PC-3 (cell line): ENCODE data around the gene FUCA2. TPM values are rescaled to one million over a fixed set of nuclear protein-coding genes. Genes with fewer than 3 reads are reported as not detected.

ENCODE experiments used
- ATAC-seq: fragments of 200-7000 bp; cut with Tn5 transposase; 2 replicates; pipeline ENCODE4 v1.9.1; 2020; ENCODE audit warnings: mild to moderate bottlenecking, moderate library complexity
- BruUV-seq: library from RNA; stranded (reverse); fragments of 400-500 nt; replicated peaks from 2 replicates; lab custom pipeline; 2021; lab: Mats Ljungman, UMichigan
- CTCF ChIA-PET: fragments of 300-600 bp; sonication (Branson Sonifier 250); formaldehyde crosslinking; loops from one replicate; lab custom pipeline; 2022; ENCODE audit warnings: antibody characterized with exemption; lab: Charles Lee
- POLR2A ChIA-PET: fragments of 300-600 bp; sonication (Branson Sonifier 250); formaldehyde crosslinking; loops from one replicate; lab custom pipeline; 2022; ENCODE audit warnings: antibody characterized with exemption; ENCODE audit not compliant: unreplicated experiment; lab: Charles Lee
- DNase-seq: peaks from one replicate; pipeline ENCODE4 v3.0.0-alpha.2; 2015
- H2AFZ ChIP-seq: fragments of 300-600 bp; sonication (generic); 2 replicates; pipeline ENCODE4 v1.6.0; 2016; ENCODE audit warnings: antibody characterized with exemption, low read length
- H3F3A ChIP-seq: fragments of 300-600 bp; sonication (generic); one replicate; pipeline ENCODE4 v1.6.0; 2017; ENCODE audit warnings: antibody characterized with exemption, low read length, control low read depth, mild to moderate bottlenecking; ENCODE audit not compliant: unreplicated experiment
- H3K27ac ChIP-seq: fragments of 300-600 bp; sonication (generic); 2 replicates; pipeline ENCODE4 v1.5.1; 2016; ENCODE audit warnings: mild to moderate bottlenecking, low read length
- H3K27me3 ChIP-seq: fragments of 300-600 bp; sonication (generic); 2 replicates; pipeline ENCODE4 v1.6.1; 2016; ENCODE audit warnings: low read length, mixed read lengths
- H3K36me3 ChIP-seq: fragments of 300-600 bp; sonication (generic); 2 replicates; pipeline ENCODE4 v1.6.1; 2016; ENCODE audit warnings: low read depth, mixed run types, low read length, mixed read lengths
- H3K4me1 ChIP-seq: fragments of 300-600 bp; sonication (generic); 2 replicates; pipeline ENCODE4 v1.5.1; 2016; ENCODE audit warnings: low read length; ENCODE audit not compliant: insufficient read depth
- H3K4me2 ChIP-seq: fragments of 300-600 bp; sonication (generic); 2 replicates; pipeline ENCODE4 v1.6.0; 2016; ENCODE audit warnings: low read length
- H3K4me3 ChIP-seq: fragments of 300-600 bp; sonication (generic); 2 replicates; pipeline ENCODE4 v1.5.1; 2016; ENCODE audit warnings: mild to moderate bottlenecking, low read length, mixed read lengths
- H3K79me2 ChIP-seq: fragments of 300-600 bp; sonication (generic); 2 replicates; pipeline ENCODE4 v1.6.1; 2017; ENCODE audit warnings: low read length, mixed read lengths
- H3K9ac ChIP-seq: fragments of 300-600 bp; sonication (generic); 2 replicates; pipeline ENCODE4 v1.6.0; 2016; ENCODE audit warnings: mild to moderate bottlenecking, low read length
- H3K9me2 ChIP-seq: fragments of 300-600 bp; sonication (generic); replicated peaks from 2 replicates; pipeline ENCODE4 v1.6.1; 2016; ENCODE audit warnings: mixed run types, low read length, mixed read lengths
- H3K9me3 ChIP-seq: fragments of 300-600 bp; sonication (generic); 2 replicates; pipeline ENCODE4 v1.6.1; 2016; ENCODE audit warnings: low read length, mixed read lengths
- H4K20me1 ChIP-seq: fragments of 300-600 bp; sonication (generic); 2 replicates; pipeline ENCODE4 v1.6.1; 2016; ENCODE audit warnings: low read length, mixed read lengths
- EZH2 ChIP-seq: fragments of 300-600 bp; sonication (generic); IDR thresholded peaks from one replicate; pipeline ENCODE4 v1.6.1; 2017; ENCODE audit warnings: antibody characterized with exemption, mild to moderate bottlenecking, low read length; ENCODE audit not compliant: unreplicated experiment
- EZH2phosphoT487 ChIP-seq: fragments of 300-600 bp; sonication (generic); IDR thresholded peaks from 2 replicates; pipeline ENCODE4 v1.6.1; 2018; ENCODE audit warnings: mild to moderate bottlenecking, antibody characterized with exemption, low read length, borderline replicate concordance
- intact Hi-C: fragments of 100-400 bp; cut with micrococcal nuclease; formaldehyde crosslinking; loops from 2 replicates; pipeline ENCODE4 v1.9.0; 2023
- total RNA-seq: library from RNA; depleted of rRNA; stranded (reverse); fragments of >200 nt; gene quantifications from 2 replicates; pipeline ENCODE4 v1.2.3, GENCODE V29; 2014
- TF ChIP-seq, protein P1 (sequence below): fragments of 300-600 bp; sonication (generic); conservative IDR thresholded peaks from 2 replicates; pipeline ENCODE4 v1.5.1; 2017; ENCODE audit warnings: antibody characterized with exemption, low read depth, mild to moderate bottlenecking, low read length

The FUCA2 gene
- total RNA-seq, 1 experiment from 2014 or later = 52.8 TPM

- H3K9me2 ChIP-seq = no peaks in the 10 kb centered on the region
- intact Hi-C loops = no loop called here
- no peaks in the 10 kb centered on the region for H3F3A ChIP-seq
- H3K27ac ChIP-seq = no peak overlapping the region
- ATAC-seq = no peak
- H3K36me3 ChIP-seq = no peaks in the 10 kb centered on the region
- no peaks in the 10 kb centered on the region for H3K79me2 ChIP-seq
- ChIA-PET POLR2A (no interaction called here), CTCF (no interaction called here)
- no peaks in the 10 kb centered on the region for H4K20me1 ChIP-seq
- H3K4me3 ChIP-seq = no peak overlapping the region
- no TSS peak for BruUV-seq
- H2AFZ ChIP-seq = no peak overlapping the region
- no peak overlapping the region for H3K9ac ChIP-seq
- no peak for TF ChIP-seq EZH2phosphoT487
- TF ChIP-seq, protein P1, sequence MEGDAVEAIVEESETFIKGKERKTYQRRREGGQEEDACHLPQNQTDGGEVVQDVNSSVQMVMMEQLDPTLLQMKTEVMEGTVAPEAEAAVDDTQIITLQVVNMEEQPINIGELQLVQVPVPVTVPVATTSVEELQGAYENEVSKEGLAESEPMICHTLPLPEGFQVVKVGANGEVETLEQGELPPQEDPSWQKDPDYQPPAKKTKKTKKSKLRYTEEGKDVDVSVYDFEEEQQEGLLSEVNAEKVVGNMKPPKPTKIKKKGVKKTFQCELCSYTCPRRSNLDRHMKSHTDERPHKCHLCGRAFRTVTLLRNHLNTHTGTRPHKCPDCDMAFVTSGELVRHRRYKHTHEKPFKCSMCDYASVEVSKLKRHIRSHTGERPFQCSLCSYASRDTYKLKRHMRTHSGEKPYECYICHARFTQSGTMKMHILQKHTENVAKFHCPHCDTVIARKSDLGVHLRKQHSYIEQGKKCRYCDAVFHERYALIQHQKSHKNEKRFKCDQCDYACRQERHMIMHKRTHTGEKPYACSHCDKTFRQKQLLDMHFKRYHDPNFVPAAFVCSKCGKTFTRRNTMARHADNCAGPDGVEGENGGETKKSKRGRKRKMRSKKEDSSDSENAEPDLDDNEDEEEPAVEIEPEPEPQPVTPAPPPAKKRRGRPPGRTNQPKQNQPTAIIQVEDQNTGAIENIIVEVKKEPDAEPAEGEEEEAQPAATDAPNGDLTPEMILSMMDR = no peak
- no peak for TF ChIP-seq EZH2
- H3K9me3 ChIP-seq = no peaks in the 10 kb centered on the region
- H3K4me1 ChIP-seq = no peaks in the 10 kb centered on the region
- no peak for DNase-seq
- H3K27me3 ChIP-seq = no peaks in the 10 kb centered on the region
- no peak overlapping the region for H3K4me2 ChIP-seq
Observed at GRCh38 chr6:143559051-143559660, 47.6 kb upstream of the FUCA2 start.

DNA sequence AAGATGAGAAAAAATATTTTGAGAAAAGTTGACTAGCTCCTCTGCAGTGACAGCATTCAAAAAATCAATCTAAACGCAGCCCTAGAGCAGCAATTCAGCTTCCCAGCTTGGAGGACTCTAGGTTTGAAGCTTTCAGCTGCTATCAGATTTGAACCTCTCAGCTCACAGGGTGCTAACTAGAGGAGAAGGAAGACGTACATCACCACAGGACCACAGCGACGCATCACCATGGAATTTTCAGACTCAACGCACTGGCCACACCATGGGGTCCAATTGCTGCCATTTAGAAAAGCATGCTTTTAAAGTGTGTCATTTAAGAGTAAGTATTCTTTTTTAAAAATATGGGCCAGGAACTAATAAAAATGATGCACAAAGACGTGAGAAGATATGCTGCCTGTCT lies 45.0 kb upstream of the FUCA2 start:
- no peak overlapping the region for H3K4me2 ChIP-seq

GRCh38 chr6:143555582-143555981 lies 44.1 kb upstream of the FUCA2 start:
- BruUV-seq = no TSS peak
- no peaks in the 10 kb centered on the region for H3K79me2 ChIP-seq
- DNase-seq = no peak
- POLR2A ChIA-PET = interaction anchor here (0.7 kb wide), 1 partner anchor 24 kb away, joined by 4 read pairs; no protein-coding TSS in a partner anchor
- H3K4me2 ChIP-seq = no peak overlapping the region
- TF ChIP-seq EZH2 (no peak), EZH2phosphoT487 (no peak)
- ATAC-seq = no peak
- H3K27me3 ChIP-seq = no peaks in the 10 kb centered on the region
- H3K9me3 ChIP-seq = no peaks in the 10 kb centered on the region
- no peaks in the 10 kb centered on the region for H3K9me2 ChIP-seq
- H4K20me1 ChIP-seq = no peaks in the 10 kb centered on the region
- intact Hi-C loops = no loop called here
- no peaks in the 10 kb centered on the region for H3K4me1 ChIP-seq
- CTCF ChIA-PET = no interaction called here
- H2AFZ ChIP-seq = no peak overlapping the region
- H3F3A ChIP-seq = no peaks in the 10 kb centered on the region
- H3K36me3 ChIP-seq = no peaks in the 10 kb centered on the region
- no peak overlapping the region for H3K4me3 ChIP-seq
- H3K27ac ChIP-seq = no peak overlapping the region
- H3K9ac ChIP-seq = no peak overlapping the region

More for the DNA sequence above, 45.0 kb upstream of the FUCA2 start:
- no peak for DNase-seq
- Histone ChIP-seq H3F3A (no peaks in the 10 kb centered on the region), H3K36me3 (no peaks in the 10 kb centered on the region), H3K9ac (no peak overlapping the region), H3K9me2 (no peaks in the 10 kb centered on the region), H2AFZ (no peak overlapping the region), H3K4me1 (no peaks in the 10 kb centered on the region), H4K20me1 (no peaks in the 10 kb centered on the region), H3K79me2 (no peaks in the 10 kb centered on the region), H3K9me3 (no peaks in the 10 kb centered on the region), H3K4me3 (no peak overlapping the region), H3K27ac (no peak overlapping the region), H3K27me3 (no peaks in the 10 kb centered on the region)
- intact Hi-C loops = no loop called here
- ChIA-PET POLR2A (interaction anchor here (0.6 kb wide), 1 partner anchor 992 kb away, joined by 4 read pairs; no protein-coding TSS in a partner anchor), CTCF (no interaction called here)
- no peak for ATAC-seq
- TF ChIP-seq EZH2phosphoT487 (no peak), EZH2 (no peak)
- TF ChIP-seq, protein P1 = no peak
- no TSS peak for BruUV-seq
